ENCODE data around the gene IFNL1.
"Not testable (repeated sequence)": the region's sequence is repeated elsewhere in the genome, so short reads cannot be mapped to it uniquely, and the experiment has no call there.

DNA sequence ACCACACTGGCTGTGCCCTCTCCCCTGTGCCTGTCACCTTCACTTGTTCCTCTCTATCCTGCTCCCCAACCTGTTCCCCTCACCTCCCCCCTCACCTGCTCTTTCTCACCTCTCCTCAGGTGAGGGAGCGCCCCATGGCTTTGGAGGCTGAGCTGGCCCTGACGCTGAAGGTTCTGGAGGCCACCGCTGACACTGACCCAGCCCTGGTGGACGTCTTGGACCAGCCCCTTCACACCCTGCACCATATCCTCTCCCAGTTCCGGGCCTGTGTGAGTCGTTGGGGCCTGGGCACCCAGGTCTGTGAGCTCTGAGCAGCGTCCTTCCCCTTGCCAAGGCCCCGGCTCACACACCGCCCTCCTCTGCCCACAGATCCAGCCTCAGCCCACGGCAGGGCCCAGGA is 26.8 kb upstream of the IFNL1 start:
- TF ChIP-seq, protein P1, sequence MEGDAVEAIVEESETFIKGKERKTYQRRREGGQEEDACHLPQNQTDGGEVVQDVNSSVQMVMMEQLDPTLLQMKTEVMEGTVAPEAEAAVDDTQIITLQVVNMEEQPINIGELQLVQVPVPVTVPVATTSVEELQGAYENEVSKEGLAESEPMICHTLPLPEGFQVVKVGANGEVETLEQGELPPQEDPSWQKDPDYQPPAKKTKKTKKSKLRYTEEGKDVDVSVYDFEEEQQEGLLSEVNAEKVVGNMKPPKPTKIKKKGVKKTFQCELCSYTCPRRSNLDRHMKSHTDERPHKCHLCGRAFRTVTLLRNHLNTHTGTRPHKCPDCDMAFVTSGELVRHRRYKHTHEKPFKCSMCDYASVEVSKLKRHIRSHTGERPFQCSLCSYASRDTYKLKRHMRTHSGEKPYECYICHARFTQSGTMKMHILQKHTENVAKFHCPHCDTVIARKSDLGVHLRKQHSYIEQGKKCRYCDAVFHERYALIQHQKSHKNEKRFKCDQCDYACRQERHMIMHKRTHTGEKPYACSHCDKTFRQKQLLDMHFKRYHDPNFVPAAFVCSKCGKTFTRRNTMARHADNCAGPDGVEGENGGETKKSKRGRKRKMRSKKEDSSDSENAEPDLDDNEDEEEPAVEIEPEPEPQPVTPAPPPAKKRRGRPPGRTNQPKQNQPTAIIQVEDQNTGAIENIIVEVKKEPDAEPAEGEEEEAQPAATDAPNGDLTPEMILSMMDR (IDR thresholded peaks at IDR 0.05; ENCODE audit: low read depth, low read length, poor library complexity, severe bottlenecking), result not testable (repeated sequence)
- TF ChIP-seq EZH2phosphoT487 (IDR thresholded peaks at IDR 0.05; ENCODE audit: borderline replicate concordance, low read length), result not testable (repeated sequence)

All from DOHH2 (cell line).